Tongue (tissue), 2 donors: Measurements from ENCODE around the gene BTBD10. TPM values are rescaled to one million over a fixed set of nuclear protein-coding genes. Genes with fewer than 3 reads are reported as not detected.

Experiments used
- DNase-seq: peaks from one replicate; pipeline ENCODE4 v3.0.0-alpha.2; 2015
- total RNA-seq: library from RNA; depleted of rRNA; stranded (reverse); fragments of >200 nt; gene quantifications from one replicate; pipeline ENCODE4 v1.2.3, GENCODE V29; 2014

The BTBD10 gene
- total RNA-seq, 1 donor from 2014 or later, result 65.9 TPM

DNA sequence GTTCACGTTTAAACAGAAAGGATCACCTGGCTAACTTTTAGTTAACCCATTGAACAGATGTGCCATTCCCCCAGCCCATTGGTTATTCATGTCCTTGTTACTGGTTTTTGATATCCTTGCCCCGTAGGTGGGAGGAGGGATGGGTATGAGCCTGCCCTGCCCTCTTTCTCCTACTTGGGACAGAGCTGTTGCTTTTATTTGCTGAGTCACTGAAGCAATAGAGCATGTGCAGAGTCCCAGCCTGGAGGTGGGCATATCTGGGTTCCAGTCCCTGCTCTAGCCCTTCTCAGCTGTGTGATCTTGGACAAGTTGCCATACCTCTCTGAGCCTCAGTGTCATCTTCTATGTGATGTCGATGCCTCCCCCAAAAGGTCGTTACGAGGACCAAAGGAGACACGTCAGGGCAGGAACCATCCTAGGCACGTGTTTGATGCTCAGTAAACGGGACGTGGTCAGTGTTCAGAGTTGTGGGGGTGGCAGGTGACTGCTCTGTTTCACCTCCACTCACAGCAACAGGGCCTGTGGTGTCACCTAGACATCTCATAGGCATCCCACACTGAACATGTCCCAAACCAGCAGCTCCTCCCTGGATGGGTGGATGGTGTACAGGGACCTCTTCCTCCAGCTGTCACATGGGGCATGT, 124.5 kb downstream of the BTBD10 start:
- DNase-seq, result no peak

DNA sequence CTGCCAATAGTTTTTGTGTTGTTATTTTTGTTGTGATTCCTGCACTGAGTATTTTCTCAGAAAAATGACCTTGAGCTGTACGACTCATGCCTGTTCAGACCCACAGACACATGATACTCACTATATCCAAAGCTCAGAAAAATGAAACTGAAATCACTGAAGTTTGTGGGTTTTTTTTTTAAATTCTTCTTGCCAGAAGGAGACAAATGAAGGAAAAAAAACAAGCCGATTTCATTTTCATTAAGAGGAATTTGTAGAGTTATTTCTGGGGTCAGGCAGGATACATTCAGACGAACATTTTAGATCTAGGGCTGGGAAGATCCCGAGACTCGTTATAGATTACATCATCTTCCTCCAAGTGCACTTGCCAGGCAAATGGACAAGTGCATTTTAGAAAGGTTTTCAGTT, 125.0 kb downstream of the BTBD10 start:
- no peak for DNase-seq

Other genes with a start within 250 kb of the BTBD10 start
- gene BMAL1, start 185.4 kb downstream of the BTBD10 start, total RNA-seq, result 21.8 TPM
- gene PTH, start 32.8 kb upstream of the BTBD10 start, total RNA-seq, result not detected
- 86.5 TPM for gene FAR1, start 205.4 kb upstream of the BTBD10 start, total RNA-seq